Sigmoid colon (tissue), 7 donors: Measurements from ENCODE around the gene SERPINB1. TPM values are rescaled to one million over a fixed set of nuclear protein-coding genes. Genes with fewer than 3 reads are reported as not detected.

ENCODE experiments used
- DNase-seq: peaks from one replicate; pipeline ENCODE4 v3.0.0-alpha.2; 2019
- H3K27ac ChIP-seq, 4 donors: fragments of 200-600 bp; sonication (generic); one replicate each; pipeline ENCODE4 v1.5.1; 2016 to 2019; ENCODE audit warnings: mild to moderate bottlenecking in 1 of 4
- H3K27me3 ChIP-seq, 3 donors: fragments of 200-600 bp; sonication (generic); one replicate each; pipeline ENCODE4 v1.5.1; 2019; ENCODE audit warnings: mild to moderate bottlenecking in 1 of 3
- H3K36me3 ChIP-seq, 4 donors: fragments of 200-600 bp; sonication (generic); one replicate each; pipeline ENCODE4 v1.5.1; 2016 to 2019
- H3K4me1 ChIP-seq, 4 donors: fragments of 200-600 bp; sonication (generic); one replicate each; pipeline ENCODE4 v1.5.1; 2017 to 2019
- H3K4me3 ChIP-seq, 4 donors: fragments of 200-600 bp; sonication (generic); one replicate each; pipeline ENCODE4 v1.5.1; 2017 to 2019; ENCODE audit warnings: mild to moderate bottlenecking in 2 of 4, moderate library complexity in 1 of 4
- H3K9me3 ChIP-seq, 4 donors: fragments of 200-600 bp in 3 of 4; sonication (generic) in 3 of 4; one replicate each; pipeline versions ENCODE4 v1.5.1 to v1.6.1; 2013 to 2019
- EP300 ChIP-seq, 4 donors: sonication (generic); formaldehyde crosslinking; IDR thresholded peaks; one replicate each; pipeline ENCODE4 v1.6.1; 2017; ENCODE audit warnings: antibody characterized with exemption in 4 of 4
- POLR2A ChIP-seq, 2 donors: fragments of 450-650 bp; IDR thresholded peaks; one replicate each; pipeline ENCODE4 v1.6.1; 2016; ENCODE audit warnings: antibody characterized with exemption in 2 of 2, mild to moderate bottlenecking in 2 of 2, moderate library complexity in 2 of 2
- POLR2AphosphoS5 ChIP-seq, 4 donors: sonication (generic); formaldehyde crosslinking; IDR thresholded peaks; one replicate each; pipeline ENCODE4 v1.6.1; 2017; ENCODE audit warnings: antibody characterized with exemption in 4 of 4
- WGBS, 2 donors: extraction: QIAGEN DNeasy Blood & Tissue Kit; methylation state at CpG; one replicate each; pipeline ENCODE4 v1.1.7; 2013; 5-methylcytosine and 5-hydroxymethylcytosine counted together
- intact Hi-C: fragments of 100-400 bp; cut with DNase I; formaldehyde crosslinking; loops from one replicate; pipeline ENCODE4 v1.15.1; 2023
- polyA plus RNA-seq, 3 donors: library from polyadenylated mRNA; stranded (reverse); fragments of 200-250 nt; gene quantifications; one replicate each; pipeline ENCODE4 v1.2.3, GENCODE V29; 2013
- total RNA-seq, 4 donors: library from RNA; depleted of rRNA; stranded (reverse); fragments of >200 nt; gene quantifications; one replicate each; pipeline ENCODE4 v1.1.0, GENCODE V29; 2016
- TF ChIP-seq, protein P1 (sequence below), 4 experiments: fragments of 450-650 bp in 3 of 4; fragments of 200-600 bp in 1 of 4; IDR thresholded peaks; one replicate each; pipeline ENCODE4 v1.5.1; 2016 to 2019; ENCODE audit warnings: antibody characterized with exemption in 4 of 4, mild to moderate bottlenecking in 3 of 4, moderate library complexity in 2 of 4
- donor health status: healthy with polysubstance abuse.
- donor health status: Bipolar disorder and iron deficiency.
- donor health status: healthy.

Gene SERPINB1
- total and polyA plus RNA-seq, 7 donors, result 19.6 to 230 (median 88.0) TPM

DNA sequence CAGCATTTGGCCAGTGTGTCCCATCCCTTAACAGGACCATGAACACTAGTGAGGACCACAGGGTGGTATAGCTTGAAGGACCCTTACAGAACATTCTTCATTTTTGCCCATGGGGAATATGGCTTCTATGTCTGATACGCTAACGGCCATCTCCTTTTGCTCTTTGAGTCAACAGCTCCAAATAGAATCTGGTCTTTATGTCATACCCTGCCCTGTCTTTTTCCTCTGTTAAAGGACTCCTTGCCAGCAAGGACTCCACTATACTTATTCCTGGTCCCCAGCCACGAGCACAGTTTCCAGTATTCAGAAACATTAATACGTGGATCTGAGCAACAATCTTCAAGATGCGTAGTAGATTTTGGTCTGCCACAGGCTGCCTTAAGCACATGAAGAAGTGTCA is 22.5 kb downstream of the SERPINB1 start:
- Histone ChIP-seq H3K27ac (peak overlapping the region; percentile 38 to 60 (median 46)), H3K9me3 (peaks cover 0 to 6% (median 1%) of the 10 kb centered on the region in 4 donors), H3K4me3 (no peak overlapping the region), H3K4me1 (peaks cover 0 to 22% (median 17%) of the 10 kb centered on the region in 4 donors), H3K27me3 (no peaks in the 10 kb centered on the region), H3K36me3 (no peaks in the 10 kb centered on the region)
- intact Hi-C loops, result no loop called here
- TF ChIP-seq POLR2A (IDR thresholded peaks at IDR 0.05), result no peak
- TF ChIP-seq, protein P1, sequence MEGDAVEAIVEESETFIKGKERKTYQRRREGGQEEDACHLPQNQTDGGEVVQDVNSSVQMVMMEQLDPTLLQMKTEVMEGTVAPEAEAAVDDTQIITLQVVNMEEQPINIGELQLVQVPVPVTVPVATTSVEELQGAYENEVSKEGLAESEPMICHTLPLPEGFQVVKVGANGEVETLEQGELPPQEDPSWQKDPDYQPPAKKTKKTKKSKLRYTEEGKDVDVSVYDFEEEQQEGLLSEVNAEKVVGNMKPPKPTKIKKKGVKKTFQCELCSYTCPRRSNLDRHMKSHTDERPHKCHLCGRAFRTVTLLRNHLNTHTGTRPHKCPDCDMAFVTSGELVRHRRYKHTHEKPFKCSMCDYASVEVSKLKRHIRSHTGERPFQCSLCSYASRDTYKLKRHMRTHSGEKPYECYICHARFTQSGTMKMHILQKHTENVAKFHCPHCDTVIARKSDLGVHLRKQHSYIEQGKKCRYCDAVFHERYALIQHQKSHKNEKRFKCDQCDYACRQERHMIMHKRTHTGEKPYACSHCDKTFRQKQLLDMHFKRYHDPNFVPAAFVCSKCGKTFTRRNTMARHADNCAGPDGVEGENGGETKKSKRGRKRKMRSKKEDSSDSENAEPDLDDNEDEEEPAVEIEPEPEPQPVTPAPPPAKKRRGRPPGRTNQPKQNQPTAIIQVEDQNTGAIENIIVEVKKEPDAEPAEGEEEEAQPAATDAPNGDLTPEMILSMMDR (IDR thresholded peaks at IDR 0.05), result no peak
- TF ChIP-seq POLR2AphosphoS5 (IDR thresholded peaks at IDR 0.05), result no peak
- no peak for TF ChIP-seq EP300 (IDR thresholded peaks at IDR 0.05)
- WGBS, 2 donors, result 92 to 94% methylated on average over 5 of the region's 5 CpGs
- no peak for DNase-seq

DNA sequence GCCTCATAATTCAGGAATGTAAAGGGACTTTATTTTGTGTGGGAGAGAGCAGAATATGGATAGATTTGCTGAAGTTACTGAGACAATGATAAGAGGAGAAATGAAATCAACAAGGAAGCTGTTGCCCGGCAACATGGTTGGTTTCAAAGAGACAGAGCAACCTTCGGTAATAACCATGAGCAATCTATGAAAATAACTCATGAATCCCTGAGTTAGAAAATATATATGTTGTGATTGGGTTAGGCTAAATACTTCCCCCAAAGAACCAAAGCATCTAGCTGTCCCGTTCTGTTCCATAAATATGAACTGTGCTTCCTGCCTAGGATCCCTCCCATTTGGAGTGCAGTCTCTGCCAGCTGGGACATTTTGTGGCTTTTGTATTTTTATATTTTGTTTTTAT is 23.1 kb downstream of the SERPINB1 start:
- intact Hi-C loops, result no loop called here
- peak overlapping the region; percentile 38 to 60 (median 46) for H3K27ac ChIP-seq
- no peaks in the 10 kb centered on the region for H3K36me3 ChIP-seq
- peaks cover 0 to 22% (median 17%) of the 10 kb centered on the region in 4 donors for H3K4me1 ChIP-seq
- TF ChIP-seq POLR2AphosphoS5 (IDR thresholded peaks at IDR 0.05), result no peak
- TF ChIP-seq EP300 (IDR thresholded peaks at IDR 0.05), result no peak
- TF ChIP-seq, protein P1 (IDR thresholded peaks at IDR 0.05), result no peak
- TF ChIP-seq POLR2A (IDR thresholded peaks at IDR 0.05), result no peak
- 7 to 24% methylated on average over 3 of the region's 3 CpGs for WGBS, 2 donors
- no peaks in the 10 kb centered on the region for H3K27me3 ChIP-seq
- no peak for DNase-seq
- peaks cover 0 to 6% (median 1%) of the 10 kb centered on the region in 4 donors for H3K9me3 ChIP-seq
- H3K4me3 ChIP-seq, result no peak overlapping the region

DNA sequence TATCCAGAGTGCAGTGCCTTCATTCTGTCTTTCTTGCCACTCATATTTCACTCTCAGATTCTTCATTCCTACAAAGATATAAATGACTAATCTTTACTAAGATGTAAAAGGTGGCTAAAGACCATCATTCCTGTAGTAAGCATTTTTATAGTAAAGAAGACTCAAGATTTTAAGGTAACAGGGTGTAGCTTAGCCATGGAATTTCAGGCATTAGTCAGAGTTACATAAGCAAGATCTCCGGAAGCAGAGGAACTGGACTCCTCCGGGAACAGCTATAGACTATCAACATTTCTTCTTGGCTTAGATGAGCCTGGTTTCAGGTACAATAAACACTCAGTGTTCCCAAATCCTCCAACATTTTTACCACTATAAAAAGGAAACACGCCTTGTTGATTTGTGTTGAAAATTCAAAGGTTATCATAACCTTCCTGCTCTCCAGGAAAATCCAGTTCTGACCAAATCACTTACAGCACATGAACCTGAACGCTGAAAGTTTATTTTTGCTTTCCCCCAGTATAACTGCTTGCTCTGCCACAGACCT is 23.7 kb downstream of the SERPINB1 start:
- TF ChIP-seq POLR2AphosphoS5 (IDR thresholded peaks at IDR 0.05) (peak in 1 of 4 donors; percentile 30), POLR2A (IDR thresholded peaks at IDR 0.05) (no peak)
- Histone ChIP-seq H3K9me3 (peaks cover 0 to 6% (median 1%) of the 10 kb centered on the region in 4 donors), H3K36me3 (no peaks in the 10 kb centered on the region), H3K27ac (peak overlapping the region; percentile 38 to 60 (median 46)), H3K4me1 (peaks cover 0 to 22% (median 17%) of the 10 kb centered on the region in 4 donors), H3K4me3 (no peak overlapping the region), H3K27me3 (no peaks in the 10 kb centered on the region)
- intact Hi-C loops, result no loop called here
- DNase-seq, result no peak
- 8 to 49% methylated on average over 4 of the region's 4 CpGs for WGBS, 2 donors

DNA sequence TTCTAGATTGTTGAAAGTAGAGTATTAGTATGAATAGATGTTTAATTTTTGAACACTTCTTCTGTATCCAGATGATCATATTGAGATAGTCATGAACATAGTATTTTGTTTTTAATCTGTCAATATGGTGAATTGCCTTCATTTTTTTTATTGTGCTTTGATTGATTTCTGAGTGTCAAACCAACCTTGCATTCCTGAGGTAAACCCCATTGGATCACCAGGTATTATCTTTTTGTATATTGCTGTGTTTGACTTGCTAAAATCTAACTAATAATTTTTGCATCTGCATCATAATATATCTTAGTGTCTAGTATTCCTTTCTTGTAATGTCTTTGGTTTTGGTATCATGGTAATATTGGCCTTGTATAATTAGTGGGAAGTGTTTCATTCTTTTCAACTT is 25.5 kb downstream of the SERPINB1 start:
- no peaks in the 10 kb centered on the region for H3K27me3 ChIP-seq
- H3K9me3 ChIP-seq, result peaks cover 0 to 6% (median 1%) of the 10 kb centered on the region in 4 donors
- no peak overlapping the region for H3K27ac ChIP-seq
- peaks cover 0 to 22% (median 17%) of the 10 kb centered on the region in 4 donors for H3K4me1 ChIP-seq
- H3K4me3 ChIP-seq, result no peak overlapping the region
- TF ChIP-seq, protein P1 (IDR thresholded peaks at IDR 0.05), result no peak
- no peak for TF ChIP-seq EP300 (IDR thresholded peaks at IDR 0.05)
- intact Hi-C loops, result no loop called here
- H3K36me3 ChIP-seq, result no peaks in the 10 kb centered on the region
- no peak for DNase-seq

DNA sequence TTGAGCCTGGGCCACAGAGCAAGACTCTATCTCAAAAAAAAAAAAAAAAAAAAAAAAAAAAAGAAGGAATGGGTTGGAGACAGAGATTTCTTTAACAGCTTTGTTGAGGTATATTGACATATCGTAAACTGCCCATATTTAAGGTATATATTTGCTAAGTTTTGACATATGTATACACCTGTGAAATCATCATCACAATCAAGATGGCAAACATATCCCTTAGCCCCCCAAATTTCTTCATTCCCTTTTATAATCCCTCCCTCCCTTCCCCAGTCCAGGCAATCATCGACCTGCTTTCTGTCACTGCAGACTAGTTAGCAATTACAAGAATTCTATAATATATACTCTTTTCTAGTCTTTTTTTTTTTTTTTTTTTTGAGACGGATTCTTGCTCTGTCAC is 29.0 kb downstream of the SERPINB1 start:
- Histone ChIP-seq H3K27ac (no peak overlapping the region), H3K9me3 (peaks cover 0 to 6% (median 1%) of the 10 kb centered on the region in 4 donors), H3K36me3 (no peaks in the 10 kb centered on the region), H3K4me1 (peaks cover 0 to 3% (median 1%) of the 10 kb centered on the region in 4 donors), H3K4me3 (no peak overlapping the region), H3K27me3 (no peaks in the 10 kb centered on the region)
- TF ChIP-seq EP300 (IDR thresholded peaks at IDR 0.05) (no peak), POLR2A (IDR thresholded peaks at IDR 0.05) (no peak), POLR2AphosphoS5 (IDR thresholded peaks at IDR 0.05) (no peak)
- TF ChIP-seq, protein P1 (IDR thresholded peaks at IDR 0.05), result no peak
- intact Hi-C loops, result no loop called here
- no peak for DNase-seq
- WGBS, 2 donors, result 50 to 77% methylated on average over 3 of the region's 3 CpGs
